MV-4-11 (cell line): ENCODE results near the gene ZNF80.
"Not testable (repeated sequence)": the region's sequence is repeated elsewhere in the genome, so short reads cannot be mapped to it uniquely, and the experiment has no call there.

Experiments
- DNase-seq: peaks from one replicate; lab custom pipeline; 2025; lab: John Stamatoyannopoulos, UW

ZNF80 gene

DNA sequence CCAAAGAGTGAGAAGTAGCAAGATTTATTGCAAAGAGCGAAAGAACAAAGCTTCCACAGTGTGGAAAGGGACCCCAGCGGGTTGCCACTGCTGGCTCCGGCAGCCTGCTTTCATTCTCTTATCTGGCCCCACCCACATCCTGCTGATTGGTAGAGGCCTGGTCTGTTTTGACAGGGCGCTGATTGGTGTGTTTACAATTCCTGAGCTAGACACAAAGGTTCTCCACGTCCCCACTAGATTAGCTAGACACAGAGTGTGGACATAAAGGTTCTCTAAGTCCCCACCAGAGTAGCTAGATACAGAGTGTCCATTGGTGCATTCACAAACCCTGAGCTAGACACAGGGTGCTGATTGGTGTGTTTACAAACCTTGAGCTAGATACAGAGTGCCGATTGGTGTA is at the start of gene ZNF80:
TSS of gene ZNF80 (minus strand) at position 101 of the 400 bp plus-strand sequence. CDS start 504 bp downstream, outside the sequence.
- not testable (repeated sequence) for DNase-seq

- no peak for DNase-seq
Observed at GRCh38 chr3:114286266-114286665, 48.9 kb upstream of the ZNF80 start.

- no peak for DNase-seq
Observed at GRCh38 chr3:114285648-114286230, 48.4 kb upstream of the ZNF80 start.

GRCh38 chr3:114284644-114285043 is 47.3 kb upstream of the ZNF80 start:
- DNase-seq: no peak

DNA sequence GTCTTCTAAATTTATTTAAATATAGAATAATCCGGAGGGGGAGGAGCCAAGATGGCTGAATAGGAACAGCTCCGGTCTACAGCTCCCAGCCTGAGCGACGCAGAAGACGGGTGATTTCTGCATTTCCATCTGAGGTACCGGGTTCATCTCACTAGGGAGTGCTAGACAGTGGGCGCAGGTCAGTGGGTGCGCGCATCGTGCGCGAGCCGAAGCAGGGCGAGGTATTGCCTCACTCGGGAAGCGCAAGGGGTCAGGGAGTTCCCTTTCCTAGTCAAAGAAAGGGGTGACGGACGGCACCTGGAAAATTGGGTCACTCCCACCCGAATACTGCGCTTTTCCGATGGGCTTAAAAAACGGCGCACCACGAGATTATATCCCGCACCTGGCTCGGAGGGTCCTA is 39.5 kb upstream of the ZNF80 start:
- DNase-seq: not testable (repeated sequence)

DNA sequence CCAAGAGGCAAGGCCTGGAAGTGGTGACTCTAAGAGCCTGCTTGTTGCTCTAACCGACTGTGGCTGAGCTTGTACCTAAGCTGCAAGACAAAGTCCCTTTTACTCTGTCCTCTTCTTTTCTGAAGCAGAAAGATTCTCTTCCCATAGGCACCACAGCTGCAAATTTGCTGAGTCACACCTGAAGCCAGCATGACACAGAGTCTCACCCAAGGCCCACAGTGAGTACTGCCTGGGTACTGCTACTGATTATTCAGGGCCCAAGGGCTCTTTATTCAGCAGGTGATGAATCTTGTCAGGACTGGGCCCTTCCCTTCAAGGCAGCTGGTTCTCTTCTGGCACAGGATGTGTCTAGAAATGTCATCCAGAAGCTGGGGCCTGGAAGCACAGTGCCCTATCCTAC is 37.6 kb upstream of the ZNF80 start:
- DNase-seq: no peak

DNA sequence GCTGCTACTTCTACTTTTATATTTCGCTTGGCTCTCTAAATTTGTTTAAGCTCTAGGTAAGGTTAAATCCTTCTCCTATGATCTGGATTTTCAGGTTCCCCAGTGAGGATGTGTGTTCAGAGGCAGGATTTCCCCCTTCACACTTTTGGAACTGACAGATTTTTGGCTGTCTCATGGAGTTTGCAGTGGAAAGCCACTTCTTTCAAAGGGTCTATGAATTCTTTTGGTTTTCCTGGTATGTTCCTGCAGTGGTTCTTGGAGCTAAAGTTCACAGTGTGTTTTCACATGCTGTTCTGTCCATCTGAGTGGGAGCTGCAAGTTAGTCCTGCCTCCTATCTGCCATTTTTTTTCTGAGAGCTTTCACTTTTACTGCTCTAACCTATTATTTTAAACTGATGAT is 34.9 kb upstream of the ZNF80 start:
- no peak for DNase-seq

- DNase-seq: no peak
Observed at GRCh38 chr3:114270019-114270418, 32.6 kb upstream of the ZNF80 start.

DNA sequence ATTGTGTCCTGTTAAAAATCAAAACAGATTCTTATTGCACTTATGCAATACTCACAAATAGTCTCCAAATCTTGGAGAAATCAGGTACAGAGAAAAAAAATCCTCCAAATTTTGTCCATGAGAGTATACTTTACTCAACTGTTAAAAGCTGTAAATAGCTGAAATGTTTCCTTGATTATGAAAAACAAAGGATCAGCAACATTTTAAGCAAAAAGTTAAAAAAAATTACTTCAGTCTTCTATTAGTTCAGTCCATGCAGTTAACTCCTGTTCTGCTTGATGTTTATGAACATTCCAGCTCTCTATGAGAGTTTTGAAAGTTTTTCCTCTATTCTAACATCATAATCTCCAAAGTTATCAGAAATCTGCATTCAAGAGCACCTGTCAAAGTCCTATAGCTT is 22.8 kb upstream of the ZNF80 start:
- no peak for DNase-seq

- no peak for DNase-seq
Observed at GRCh38 chr3:114259566-114259965, 22.2 kb upstream of the ZNF80 start.

DNA sequence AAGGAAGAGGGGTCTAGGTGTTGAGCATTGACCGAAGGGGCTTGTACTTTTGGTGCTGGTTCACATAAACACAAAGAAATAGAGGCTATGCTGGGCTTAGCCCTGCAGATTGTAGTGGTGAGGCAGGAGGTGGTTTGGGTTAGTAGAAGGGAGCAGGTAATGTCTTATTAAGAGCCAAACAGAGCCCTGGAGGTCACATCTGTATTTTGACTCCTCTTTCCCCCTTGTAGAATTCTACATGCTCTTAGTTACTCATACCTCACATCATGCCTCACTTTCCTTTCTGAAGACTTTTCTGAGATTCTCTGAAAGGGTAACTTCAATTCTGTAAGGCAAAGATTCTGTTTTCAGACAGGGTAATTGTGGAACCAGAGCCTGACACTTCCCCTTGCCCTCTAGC is 16.1 kb upstream of the ZNF80 start:
- DNase-seq: no peak

GRCh38 chr3:114252954-114253353 is 15.6 kb upstream of the ZNF80 start:
- DNase-seq: no peak

- no peak for DNase-seq
Observed at GRCh38 chr3:114242947-114243346, 5.6 kb upstream of the ZNF80 start.

GRCh38 chr3:114241262-114241661 is 3.9 kb upstream of the ZNF80 start:
- no peak for DNase-seq

DNA sequence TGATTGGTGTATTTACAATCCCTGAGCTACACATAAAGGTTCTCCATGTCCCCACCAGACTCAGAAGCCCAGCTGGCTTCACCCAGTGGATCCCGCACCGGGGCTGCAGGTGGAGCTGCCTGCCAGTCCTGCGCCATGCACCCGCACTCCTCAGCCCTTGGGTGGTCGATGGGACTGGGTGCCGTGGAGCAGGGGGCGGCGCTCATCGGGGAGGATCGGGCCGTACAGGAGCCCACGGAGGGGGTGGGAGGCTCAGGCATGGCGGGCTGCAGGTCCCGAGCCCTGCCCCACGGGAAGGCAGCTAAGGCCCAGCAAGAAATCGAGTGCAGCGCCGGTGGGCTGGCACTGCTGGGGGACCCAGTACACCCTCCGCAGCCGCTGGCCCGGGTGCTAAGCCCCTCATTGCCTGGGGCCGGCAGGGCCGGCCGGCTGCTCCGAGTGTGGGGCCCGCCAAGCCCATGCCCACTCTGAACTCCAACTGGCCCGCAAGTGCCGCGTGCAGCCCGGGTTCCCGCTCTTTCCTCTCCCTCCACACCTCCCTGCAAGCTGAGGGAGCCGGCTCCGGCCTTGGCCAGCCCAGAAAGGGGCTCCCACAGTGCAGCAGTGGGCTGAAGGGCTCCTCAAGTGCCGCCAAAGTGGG is 888 bp upstream of the ZNF80 start:
- DNase-seq: not testable (repeated sequence)

DNA sequence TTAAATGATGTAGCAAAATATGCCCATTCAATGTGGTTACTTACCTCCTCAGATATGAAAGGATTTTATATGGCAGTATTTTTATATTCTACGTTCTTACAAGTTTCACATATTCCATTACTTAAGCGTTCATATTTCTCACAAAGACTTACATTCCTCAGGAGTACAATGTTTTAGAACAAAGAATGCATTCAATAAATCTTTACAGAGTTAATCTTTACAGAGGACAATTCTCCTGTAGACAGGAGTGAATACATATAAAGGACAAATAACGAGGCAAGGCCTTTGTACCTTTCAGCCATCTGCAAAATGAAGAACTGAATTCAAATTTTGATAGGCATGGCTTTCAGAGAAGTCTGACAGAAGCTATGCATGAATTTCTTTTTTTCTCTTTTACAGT is 1.9 kb downstream of the ZNF80 start:
- DNase-seq: no peak

DNA sequence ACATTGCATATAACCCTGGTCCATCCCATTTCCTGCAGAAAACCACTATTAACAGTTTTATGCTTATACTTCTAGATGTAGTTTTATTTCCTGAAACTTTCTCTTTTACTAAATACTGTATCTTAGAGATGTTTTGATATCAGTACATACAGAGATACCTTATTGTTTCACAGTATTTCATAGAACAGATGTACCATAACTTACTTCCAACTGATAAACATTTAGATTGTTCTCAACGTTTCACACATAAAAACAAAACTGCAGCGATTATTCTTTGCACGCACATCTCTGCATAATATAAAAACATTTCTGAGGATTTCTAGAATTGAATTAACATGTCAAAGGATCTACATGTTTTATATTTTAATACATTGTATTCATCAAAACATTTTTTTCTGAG is 2.6 kb downstream of the ZNF80 start:
- no peak for DNase-seq

DNA sequence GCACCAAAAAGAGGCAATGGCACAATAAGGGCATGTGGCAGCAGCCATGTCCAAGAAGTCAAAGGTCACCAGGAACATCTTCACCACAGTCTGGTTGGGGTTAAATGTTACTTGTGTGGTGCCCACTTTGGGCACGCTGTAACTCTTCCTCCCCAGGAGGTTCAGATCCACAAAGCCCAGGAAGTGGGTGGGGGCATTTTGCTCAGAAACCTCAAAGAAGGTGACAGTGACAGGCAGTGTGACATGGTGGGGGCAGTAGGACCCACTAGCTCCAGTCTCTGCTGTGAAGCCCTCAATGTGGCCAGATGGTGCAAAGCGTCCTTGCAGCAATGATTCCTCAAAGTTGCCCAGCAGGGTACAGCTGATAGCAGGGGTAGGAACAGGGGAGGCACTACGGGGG is 5.8 kb downstream of the ZNF80 start:
- DNase-seq: no peak

DNA sequence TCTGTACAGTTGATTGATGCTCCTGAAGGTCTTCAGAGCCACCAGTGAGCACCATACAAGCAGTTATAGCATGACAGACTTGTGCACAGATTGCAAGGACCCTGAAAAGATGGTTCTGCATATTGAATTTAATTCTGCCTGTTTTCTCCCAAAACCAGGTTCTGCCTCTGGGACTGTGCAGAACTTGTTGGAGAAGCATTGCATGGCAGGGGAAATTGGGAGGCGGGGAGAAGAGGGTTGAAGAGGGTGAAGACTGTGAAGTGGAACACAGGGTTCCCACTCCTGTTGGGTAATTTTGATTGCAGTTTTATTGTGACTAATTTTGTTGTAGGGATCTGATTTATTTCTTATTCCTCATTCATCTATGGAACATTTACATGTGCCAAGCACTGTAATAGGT is 10.3 kb downstream of the ZNF80 start:
- no peak for DNase-seq

- no peak for DNase-seq
Observed at GRCh38 chr3:114226313-114226712, 11.1 kb downstream of the ZNF80 start.

DNA sequence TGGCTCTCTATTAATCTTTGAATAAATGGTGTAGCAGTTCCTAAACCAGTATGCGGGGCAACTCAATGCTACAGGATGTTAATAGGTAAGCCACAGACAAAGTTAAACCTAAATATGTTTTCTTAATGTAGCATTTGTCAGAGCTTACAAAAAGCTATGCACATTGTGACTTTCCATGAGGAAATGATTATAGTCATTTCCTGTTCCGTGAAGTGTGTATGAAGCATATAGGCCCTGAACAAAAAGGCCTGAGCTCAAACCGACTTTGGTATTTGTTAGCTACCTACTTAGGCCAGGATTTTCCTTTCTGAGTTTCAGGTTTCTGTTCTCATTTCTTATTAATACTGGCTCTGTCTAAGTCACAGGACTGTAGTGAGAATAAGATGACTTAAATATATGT is 14.2 kb downstream of the ZNF80 start:
- no peak for DNase-seq

DNA sequence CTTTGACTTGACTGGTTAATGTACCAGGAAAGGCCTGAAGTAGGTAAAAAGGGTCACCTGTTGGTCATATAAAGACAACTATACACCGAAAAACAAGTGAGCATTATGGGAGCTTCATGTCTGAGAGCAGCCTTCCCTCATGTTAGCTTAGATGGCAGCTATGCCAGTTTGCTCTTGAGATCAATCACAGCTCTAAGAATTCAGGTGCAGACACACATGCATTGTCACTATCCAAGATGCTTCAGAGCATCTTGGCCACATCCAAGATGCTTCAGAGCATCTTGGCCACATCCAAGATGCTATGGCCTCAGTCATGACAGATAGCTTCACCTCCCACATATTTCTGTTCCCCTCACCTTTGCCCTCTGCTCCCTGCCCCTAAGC is 15.5 kb downstream of the ZNF80 start:
- no peak for DNase-seq

- no peak for DNase-seq
Observed at GRCh38 chr3:114221165-114221880, 16.1 kb downstream of the ZNF80 start.

GRCh38 chr3:114219741-114220140 is 17.6 kb downstream of the ZNF80 start:
- DNase-seq: no peak
